ENCODE data around the gene TSFM.
"Not testable (repeated sequence)": the region's sequence is repeated elsewhere in the genome, so short reads cannot be mapped to it uniquely, and the experiment has no call there.

Gene TSFM

GRCh38 chr12:57767876-57768275 is 14.7 kb upstream of the TSFM start:
- no peaks in the 10 kb centered on the region for H3K9me3 ChIP-seq (ENCODE audit: control insufficient read depth, insufficient read depth, low read length)
- no peak overlapping the region for H3K9ac ChIP-seq (ENCODE audit: low read depth, low read length)
- H3K36me3 ChIP-seq (ENCODE audit: control insufficient read depth, insufficient read depth, low read length) = peaks cover 12% of the 10 kb centered on the region
- no peak overlapping the region for H3K4me3 ChIP-seq (ENCODE audit: low read depth, low read length)
- H3K27me3 ChIP-seq (ENCODE audit: control insufficient read depth, insufficient read depth, low read length) = peaks cover 50% of the 10 kb centered on the region
- H3K4me1 ChIP-seq (ENCODE audit: control insufficient read depth, insufficient read depth, low read length) = peaks cover 14% of the 10 kb centered on the region

GRCh38 chr12:57769594-57769993 is 13.0 kb upstream of the TSFM start:
- Histone ChIP-seq H3K27me3 (ENCODE audit: control insufficient read depth, insufficient read depth, low read length) (peaks cover 43% of the 10 kb centered on the region), H3K9ac (ENCODE audit: low read depth, low read length) (no peak overlapping the region), H3K36me3 (ENCODE audit: control insufficient read depth, insufficient read depth, low read length) (peaks cover 12% of the 10 kb centered on the region), H3K4me1 (ENCODE audit: control insufficient read depth, insufficient read depth, low read length) (peaks cover 9% of the 10 kb centered on the region), H3K4me3 (ENCODE audit: low read depth, low read length) (no peak overlapping the region), H3K9me3 (ENCODE audit: control insufficient read depth, insufficient read depth, low read length) (no peaks in the 10 kb centered on the region)

DNA sequence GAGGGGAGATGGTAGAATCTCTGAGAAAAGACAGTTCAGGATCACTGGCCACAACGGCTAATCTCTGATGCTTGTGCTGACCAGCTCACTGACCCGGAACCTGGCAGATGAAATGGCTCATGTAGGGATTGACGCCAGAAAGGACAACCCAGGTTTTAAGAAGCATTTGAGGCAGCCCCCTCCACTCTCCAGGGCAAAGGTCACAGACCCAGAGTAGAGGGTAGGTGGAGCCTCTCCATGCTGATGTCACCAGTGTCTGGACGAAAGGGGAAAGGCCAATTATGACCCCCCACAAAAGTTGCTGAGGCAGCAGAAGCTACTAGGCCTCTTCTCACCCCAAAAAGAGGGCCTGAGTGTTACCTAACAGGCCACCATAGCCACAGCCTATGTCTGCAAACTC is 11.9 kb upstream of the TSFM start:
- H3K9ac ChIP-seq (ENCODE audit: low read depth, low read length) = no peak overlapping the region
- H3K4me1 ChIP-seq (ENCODE audit: control insufficient read depth, insufficient read depth, low read length) = peaks cover 9% of the 10 kb centered on the region

GRCh38 chr12:57771236-57771872 is 11.2 kb upstream of the TSFM start:
- no peaks in the 10 kb centered on the region for H3K9me3 ChIP-seq (ENCODE audit: control insufficient read depth, insufficient read depth, low read length)
- H3K36me3 ChIP-seq (ENCODE audit: control insufficient read depth, insufficient read depth, low read length) = peaks cover 12% of the 10 kb centered on the region
- peaks cover 5% of the 10 kb centered on the region for H3K4me1 ChIP-seq (ENCODE audit: control insufficient read depth, insufficient read depth, low read length)
- peaks cover 26% of the 10 kb centered on the region for H3K27me3 ChIP-seq (ENCODE audit: control insufficient read depth, insufficient read depth, low read length)
- peak overlapping the region; percentile 90 for H3K9ac ChIP-seq (ENCODE audit: low read depth, low read length)
- peak overlapping the region; percentile 82 for H3K4me3 ChIP-seq (ENCODE audit: low read depth, low read length)

More for the DNA sequence above, 11.9 kb upstream of the TSFM start:
- peaks cover 32% of the 10 kb centered on the region for H3K27me3 ChIP-seq (ENCODE audit: control insufficient read depth, insufficient read depth, low read length)
- H3K36me3 ChIP-seq (ENCODE audit: control insufficient read depth, insufficient read depth, low read length) = peaks cover 12% of the 10 kb centered on the region
- H3K4me3 ChIP-seq (ENCODE audit: low read depth, low read length) = no peak overlapping the region
- no peaks in the 10 kb centered on the region for H3K9me3 ChIP-seq (ENCODE audit: control insufficient read depth, insufficient read depth, low read length)

- Histone ChIP-seq H3K4me1 (ENCODE audit: control insufficient read depth, insufficient read depth, low read length) (peaks cover 5% of the 10 kb centered on the region), H3K36me3 (ENCODE audit: control insufficient read depth, insufficient read depth, low read length) (peaks cover 12% of the 10 kb centered on the region), H3K9ac (ENCODE audit: low read depth, low read length) (peak within 1 kb of the TSS; percentile 90), H3K27me3 (ENCODE audit: control insufficient read depth, insufficient read depth, low read length) (peaks cover 20% of the 10 kb centered on the region), H3K9me3 (ENCODE audit: control insufficient read depth, insufficient read depth, low read length) (no peaks in the 10 kb centered on the region), H3K4me3 (ENCODE audit: low read depth, low read length) (peak within 1 kb of the TSS; percentile 82)
Observed at GRCh38 chr12:57771873-57772428, 10.6 kb upstream of the TSFM start, which contains the start of gene METTL1. Gene METTL1, minus strand, starts transcription at chr12:57772105. Its CDS starts 22 bp downstream, at chr12:57772083.

GRCh38 chr12:57772429-57773322 is 9.9 kb upstream of the TSFM start, which contains the start of gene EEF1AKMT3:
Gene EEF1AKMT3, plus strand, starts transcription at chr12:57772614. Its CDS starts 111 bp downstream, at chr12:57772725.
- Histone ChIP-seq H3K36me3 (ENCODE audit: control insufficient read depth, insufficient read depth, low read length) (peaks cover 12% of the 10 kb centered on the region), H3K9me3 (ENCODE audit: control insufficient read depth, insufficient read depth, low read length) (no peaks in the 10 kb centered on the region), H3K4me3 (ENCODE audit: low read depth, low read length) (peak within 1 kb of the TSS; percentile 82), H3K4me1 (ENCODE audit: control insufficient read depth, insufficient read depth, low read length) (no peaks in the 10 kb centered on the region), H3K27me3 (ENCODE audit: control insufficient read depth, insufficient read depth, low read length) (peaks cover 13% of the 10 kb centered on the region), H3K9ac (ENCODE audit: low read depth, low read length) (peak within 1 kb of the TSS; percentile 90)

- H3K9me3 ChIP-seq (ENCODE audit: control insufficient read depth, insufficient read depth, low read length); H3K9ac ChIP-seq (ENCODE audit: low read depth, low read length); H3K36me3 ChIP-seq (ENCODE audit: control insufficient read depth, insufficient read depth, low read length); H3K4me1 ChIP-seq (ENCODE audit: control insufficient read depth, insufficient read depth, low read length); H3K4me3 ChIP-seq (ENCODE audit: low read depth, low read length): not testable (repeated sequence)
- H3K27me3 ChIP-seq (ENCODE audit: control insufficient read depth, insufficient read depth, low read length) = peaks cover 10% of the 10 kb centered on the region
Observed at GRCh38 chr12:57774634-57775033, 8.0 kb upstream of the TSFM start.

GRCh38 chr12:57775044-57775443 is 7.5 kb upstream of the TSFM start:
- Histone ChIP-seq H3K9me3 (ENCODE audit: control insufficient read depth, insufficient read depth, low read length) (no peaks in the 10 kb centered on the region), H3K27me3 (ENCODE audit: control insufficient read depth, insufficient read depth, low read length) (peaks cover 10% of the 10 kb centered on the region), H3K4me3 (ENCODE audit: low read depth, low read length) (no peak overlapping the region), H3K9ac (ENCODE audit: low read depth, low read length) (no peak overlapping the region), H3K36me3 (ENCODE audit: control insufficient read depth, insufficient read depth, low read length) (no peaks in the 10 kb centered on the region), H3K4me1 (ENCODE audit: control insufficient read depth, insufficient read depth, low read length) (no peaks in the 10 kb centered on the region)

GRCh38 chr12:57775563-57776246 is 6.9 kb upstream of the TSFM start:
- H3K9me3 ChIP-seq (ENCODE audit: control insufficient read depth, insufficient read depth, low read length) = no peaks in the 10 kb centered on the region
- peaks cover 10% of the 10 kb centered on the region for H3K27me3 ChIP-seq (ENCODE audit: control insufficient read depth, insufficient read depth, low read length)
- no peak overlapping the region for H3K4me3 ChIP-seq (ENCODE audit: low read depth, low read length)
- H3K4me1 ChIP-seq (ENCODE audit: control insufficient read depth, insufficient read depth, low read length) = no peaks in the 10 kb centered on the region
- no peak overlapping the region for H3K9ac ChIP-seq (ENCODE audit: low read depth, low read length)
- no peaks in the 10 kb centered on the region for H3K36me3 ChIP-seq (ENCODE audit: control insufficient read depth, insufficient read depth, low read length)

DNA sequence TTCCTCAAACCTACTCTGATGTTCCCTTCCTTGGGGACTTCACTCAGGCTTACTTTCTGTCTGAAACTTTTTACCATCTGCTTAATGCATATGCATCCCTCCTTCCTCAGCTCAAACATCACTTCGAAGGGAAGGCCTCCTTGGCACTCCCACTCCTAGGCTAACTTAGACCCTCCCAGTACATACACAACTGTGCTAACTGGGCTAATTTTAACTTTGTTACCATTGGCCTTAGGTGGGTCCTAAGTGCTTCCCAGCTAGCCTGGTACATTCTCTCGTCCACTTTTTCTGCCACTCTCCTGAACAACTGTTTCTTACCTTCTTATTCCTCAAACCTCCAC is 6.4 kb upstream of the TSFM start:
- H3K4me3 ChIP-seq (ENCODE audit: low read depth, low read length) = no peak overlapping the region
- peaks cover 10% of the 10 kb centered on the region for H3K27me3 ChIP-seq (ENCODE audit: control insufficient read depth, insufficient read depth, low read length)
- no peaks in the 10 kb centered on the region for H3K4me1 ChIP-seq (ENCODE audit: control insufficient read depth, insufficient read depth, low read length)
- H3K9ac ChIP-seq (ENCODE audit: low read depth, low read length) = no peak overlapping the region
- no peaks in the 10 kb centered on the region for H3K36me3 ChIP-seq (ENCODE audit: control insufficient read depth, insufficient read depth, low read length)
- no peaks in the 10 kb centered on the region for H3K9me3 ChIP-seq (ENCODE audit: control insufficient read depth, insufficient read depth, low read length)

DNA sequence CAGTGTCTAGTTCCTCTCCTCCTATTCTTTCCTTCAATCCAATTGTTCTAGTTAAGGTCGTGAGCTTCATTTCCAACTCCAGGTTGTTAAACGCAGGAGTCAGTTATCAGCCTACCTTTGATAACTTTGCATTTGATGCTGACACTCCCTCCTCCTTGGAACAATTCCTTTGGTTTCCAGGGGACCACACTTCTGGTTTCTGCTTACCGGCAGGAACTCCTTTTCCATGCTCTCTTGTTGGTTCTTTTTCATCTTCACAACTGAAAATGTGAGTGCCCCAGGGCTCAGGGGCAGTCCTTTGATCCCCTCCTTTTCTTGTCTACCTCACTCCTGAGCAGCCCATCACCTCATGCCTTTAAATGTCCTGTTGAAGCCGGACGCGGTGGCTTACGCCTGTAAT is 5.2 kb upstream of the TSFM start:
- peaks cover 10% of the 10 kb centered on the region for H3K27me3 ChIP-seq (ENCODE audit: control insufficient read depth, insufficient read depth, low read length)
- H3K9ac ChIP-seq (ENCODE audit: low read depth, low read length) = no peak overlapping the region
- no peaks in the 10 kb centered on the region for H3K9me3 ChIP-seq (ENCODE audit: control insufficient read depth, insufficient read depth, low read length)

More for the DNA sequence above, 5.2 kb upstream of the TSFM start:
- no peaks in the 10 kb centered on the region for H3K4me1 ChIP-seq (ENCODE audit: control insufficient read depth, insufficient read depth, low read length)
- no peak overlapping the region for H3K4me3 ChIP-seq (ENCODE audit: low read depth, low read length)
- H3K36me3 ChIP-seq (ENCODE audit: control insufficient read depth, insufficient read depth, low read length) = no peaks in the 10 kb centered on the region

Measured in iPS-15b (cell line).